AG04449 (cell line): ENCODE measurements around the gene SKAP1.

ENCODE experiments used
- CTCF ChIA-PET: fragments of 350-600 bp; formaldehyde crosslinking; extraction: SDS; loops from one replicate; lab custom pipeline; 2021; ENCODE audit warnings: antibody characterized with exemption; lab: Yijun Ruan, JAX
- POLR2A ChIA-PET: fragments of 400-600, 350-600 bp; formaldehyde crosslinking; extraction: SDS; loops from one replicate; lab custom pipeline; 2020; ENCODE audit warnings: antibody characterized with exemption, inconsistent platforms; lab: Yijun Ruan, JAX
- DNase-seq: peaks from one replicate; pipeline ENCODE4 v3.0.0-alpha.2; 2010; ENCODE audit warnings: low read depth, low spot score
- H3K4me3 ChIP-seq: 2 replicates; pipeline ENCODE4 v1.5.1; 2011; ENCODE audit warnings: low read depth, mild to moderate bottlenecking, control low read depth, low read length
- TF ChIP-seq, protein P1 (sequence below): IDR thresholded peaks from one replicate; pipeline ENCODE4 v1.5.1; 2011; ENCODE audit warnings: mild to moderate bottlenecking, moderate library complexity, low read length, control low read depth, inconsistent platforms; ENCODE audit not compliant: insufficient read depth; ENCODE audit errors: missing control alignments

Gene SKAP1

DNA sequence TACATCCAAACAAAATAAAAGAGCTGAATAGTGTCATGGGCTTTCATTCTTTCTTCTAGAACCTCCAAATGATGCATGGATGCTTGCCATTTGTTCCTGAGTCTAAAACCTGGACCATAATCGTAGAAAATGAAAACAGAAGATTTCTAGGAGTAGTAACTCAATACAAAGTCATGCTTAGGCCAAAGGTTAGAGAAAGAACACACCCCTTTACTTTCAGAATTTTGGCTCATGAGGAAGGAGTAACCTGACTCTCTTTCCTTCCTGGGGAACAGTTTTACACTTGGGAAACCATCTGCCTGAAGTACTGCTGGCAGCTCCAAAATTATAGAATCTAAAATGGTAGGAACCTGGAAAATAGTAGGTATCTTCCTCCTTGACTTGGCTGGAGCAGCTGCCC, 185.2 kb downstream of the SKAP1 start:
- no peak for DNase-seq
- TF ChIP-seq, protein P1, sequence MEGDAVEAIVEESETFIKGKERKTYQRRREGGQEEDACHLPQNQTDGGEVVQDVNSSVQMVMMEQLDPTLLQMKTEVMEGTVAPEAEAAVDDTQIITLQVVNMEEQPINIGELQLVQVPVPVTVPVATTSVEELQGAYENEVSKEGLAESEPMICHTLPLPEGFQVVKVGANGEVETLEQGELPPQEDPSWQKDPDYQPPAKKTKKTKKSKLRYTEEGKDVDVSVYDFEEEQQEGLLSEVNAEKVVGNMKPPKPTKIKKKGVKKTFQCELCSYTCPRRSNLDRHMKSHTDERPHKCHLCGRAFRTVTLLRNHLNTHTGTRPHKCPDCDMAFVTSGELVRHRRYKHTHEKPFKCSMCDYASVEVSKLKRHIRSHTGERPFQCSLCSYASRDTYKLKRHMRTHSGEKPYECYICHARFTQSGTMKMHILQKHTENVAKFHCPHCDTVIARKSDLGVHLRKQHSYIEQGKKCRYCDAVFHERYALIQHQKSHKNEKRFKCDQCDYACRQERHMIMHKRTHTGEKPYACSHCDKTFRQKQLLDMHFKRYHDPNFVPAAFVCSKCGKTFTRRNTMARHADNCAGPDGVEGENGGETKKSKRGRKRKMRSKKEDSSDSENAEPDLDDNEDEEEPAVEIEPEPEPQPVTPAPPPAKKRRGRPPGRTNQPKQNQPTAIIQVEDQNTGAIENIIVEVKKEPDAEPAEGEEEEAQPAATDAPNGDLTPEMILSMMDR, result no peak
- CTCF ChIA-PET, result interaction anchor here (0.7 to 7.9 kb wide), 8 partner anchors 13 to 374 kb away, joined by 3 to 31 read pairs (median 4); partner anchors contain the start of gene HOXB5
- H3K4me3 ChIP-seq, result no peak overlapping the region
- POLR2A ChIA-PET, result no interaction called here

DNA sequence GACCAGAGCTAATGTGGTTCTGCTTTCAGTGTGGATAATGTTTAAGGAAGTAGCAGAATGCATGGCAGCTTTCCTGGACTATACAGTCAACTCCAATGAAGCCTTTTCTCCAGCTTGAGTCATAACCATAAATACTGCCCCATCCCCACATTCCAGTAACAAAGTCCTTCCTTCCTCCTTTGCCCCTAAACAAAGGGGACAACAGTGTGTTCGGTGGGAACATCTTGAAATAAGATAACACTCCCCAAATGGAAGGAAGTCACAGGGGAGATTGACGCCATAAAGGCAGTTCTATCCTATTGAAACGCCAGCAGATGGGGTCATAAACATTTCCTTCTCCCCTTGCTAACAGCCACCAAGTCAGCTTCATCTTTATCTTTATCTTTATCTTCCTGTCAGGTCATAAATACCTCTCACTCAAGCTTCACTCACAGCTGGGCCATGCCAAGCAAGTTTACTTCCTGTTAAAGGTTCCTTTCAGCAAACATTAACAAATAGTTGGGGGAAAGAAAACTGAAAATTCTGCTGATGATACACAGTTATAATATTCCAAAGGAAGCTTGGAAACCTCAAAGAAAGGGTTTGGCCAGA, 185.8 kb downstream of the SKAP1 start:
- no peak overlapping the region for H3K4me3 ChIP-seq
- no peak for DNase-seq
- ChIA-PET CTCF (interaction anchor here (0.7 to 7.9 kb wide), 11 partner anchors 13 to 375 kb away, joined by 3 to 31 read pairs (median 4); partner anchors contain the start of gene HOXB5), POLR2A (interaction anchor here (0.7 kb wide), 1 partner anchor 347 kb away, joined by 3 read pairs; no protein-coding TSS in a partner anchor)
- TF ChIP-seq, protein P1, result no peak

DNA sequence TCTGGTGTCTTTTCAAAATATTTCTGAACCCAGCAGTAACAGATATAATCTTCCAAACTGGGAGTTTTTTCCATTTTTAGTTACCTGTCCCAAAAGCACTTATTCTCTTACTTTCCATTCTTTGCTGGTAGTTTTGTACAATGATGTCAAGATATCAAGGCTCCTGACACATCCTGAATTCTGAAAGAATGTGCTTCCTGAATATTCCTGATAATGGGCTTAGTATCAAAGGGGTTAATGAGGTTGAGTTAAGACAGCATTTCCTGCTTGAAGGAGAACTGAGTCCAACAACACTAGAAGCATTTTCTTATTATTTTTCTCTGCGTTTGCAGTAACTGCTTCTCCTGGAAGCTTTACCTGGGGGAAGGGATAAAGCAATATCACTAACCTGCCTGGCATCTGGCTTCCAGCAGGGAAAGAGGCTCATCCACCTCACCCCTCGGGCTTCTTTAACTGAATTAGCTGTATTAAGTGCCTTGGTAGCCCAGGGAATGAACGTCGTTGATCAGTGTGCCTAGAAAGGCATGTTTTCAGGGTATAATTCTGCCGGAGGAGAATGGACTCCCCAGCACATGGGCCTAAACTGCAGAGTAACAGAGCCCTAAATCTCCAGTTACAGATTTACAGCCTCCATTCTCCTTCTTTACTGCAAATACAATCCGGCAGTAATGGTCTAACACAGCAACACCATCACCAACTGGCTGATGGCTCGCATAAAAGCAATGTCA, 188.1 kb downstream of the SKAP1 start:
- POLR2A ChIA-PET, result no interaction called here
- no peak overlapping the region for H3K4me3 ChIP-seq
- TF ChIP-seq, protein P1, result no peak
- no peak for DNase-seq
- CTCF ChIA-PET, result interaction anchor here (1.0 to 7.9 kb wide), 2 partner anchors 18 to 45 kb away, joined by 3 to 31 read pairs; no protein-coding TSS in a partner anchor

DNA sequence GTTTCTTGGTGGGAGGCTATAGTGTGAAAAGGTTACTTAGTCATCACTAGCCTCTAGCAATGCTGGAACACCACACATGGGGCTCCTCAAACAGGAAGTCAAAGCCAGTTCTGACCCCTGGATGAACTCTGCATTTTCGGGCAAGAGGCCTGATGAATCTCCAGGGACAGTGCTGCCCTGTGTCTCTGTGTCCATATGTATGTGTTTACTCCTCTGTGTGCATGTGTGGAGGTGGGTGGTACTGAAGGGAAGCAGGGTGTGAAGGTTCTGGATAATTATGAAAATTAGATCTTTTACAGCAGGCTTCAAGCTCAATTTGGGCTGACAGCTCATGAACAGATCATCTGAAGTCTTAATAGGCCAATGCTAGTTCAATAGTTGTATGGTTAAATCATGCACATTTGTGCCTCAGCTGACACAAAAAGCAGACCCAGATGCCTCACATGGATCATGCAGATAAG, 188.9 kb downstream of the SKAP1 start:
- no peak for DNase-seq
- TF ChIP-seq, protein P1, result no peak
- H3K4me3 ChIP-seq, result no peak overlapping the region
- CTCF ChIA-PET, result interaction anchor here (1.0 to 7.9 kb wide), 2 partner anchors 19 to 46 kb away, joined by 3 to 31 read pairs; no protein-coding TSS in a partner anchor
- POLR2A ChIA-PET, result no interaction called here

DNA sequence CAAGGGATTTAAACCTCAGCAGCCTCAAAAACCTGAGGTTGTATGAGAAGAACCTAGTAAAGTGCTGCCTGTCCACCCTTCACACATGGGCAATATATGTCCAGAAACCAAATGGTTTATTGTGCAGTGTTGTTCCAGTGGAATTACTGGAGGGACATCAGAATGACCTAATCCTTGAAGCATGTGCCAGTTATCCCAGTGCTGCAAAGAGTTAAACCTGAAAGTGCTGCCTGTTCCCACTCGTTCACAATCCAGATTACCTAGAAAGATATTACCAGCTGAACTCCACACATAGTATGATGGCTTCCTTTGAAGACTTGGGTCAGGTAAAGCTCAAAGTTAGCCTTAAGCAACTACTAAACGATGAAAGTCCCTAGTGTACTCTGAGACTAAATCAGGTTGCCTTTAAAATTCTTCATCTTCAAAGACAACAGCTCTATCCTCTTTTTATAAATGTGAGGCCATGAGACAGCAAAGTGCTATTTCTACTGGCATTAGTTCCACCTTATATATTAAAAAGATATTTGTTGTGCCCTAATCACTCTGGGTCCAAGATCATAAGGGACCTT, 189.4 kb downstream of the SKAP1 start:
- ChIA-PET POLR2A (no interaction called here), CTCF (interaction anchor here (1.3 to 7.9 kb wide), 2 partner anchors 13 to 19 kb away, joined by 3 to 31 read pairs; no protein-coding TSS in a partner anchor)
- DNase-seq, result no peak
- TF ChIP-seq, protein P1, result no peak
- H3K4me3 ChIP-seq, result no peak overlapping the region
